GM12872 (cell line): ENCODE results near the gene KIAA0586.

Source experiments
- TF ChIP-seq, protein P1 (sequence below): IDR thresholded peaks from 3 replicates; pipeline ENCODE4 v1.5.1; 2011; ENCODE audit warnings: low read depth, mild to moderate bottlenecking, low read length, moderate library complexity; ENCODE audit not compliant: insufficient read depth

The KIAA0586 gene

DNA sequence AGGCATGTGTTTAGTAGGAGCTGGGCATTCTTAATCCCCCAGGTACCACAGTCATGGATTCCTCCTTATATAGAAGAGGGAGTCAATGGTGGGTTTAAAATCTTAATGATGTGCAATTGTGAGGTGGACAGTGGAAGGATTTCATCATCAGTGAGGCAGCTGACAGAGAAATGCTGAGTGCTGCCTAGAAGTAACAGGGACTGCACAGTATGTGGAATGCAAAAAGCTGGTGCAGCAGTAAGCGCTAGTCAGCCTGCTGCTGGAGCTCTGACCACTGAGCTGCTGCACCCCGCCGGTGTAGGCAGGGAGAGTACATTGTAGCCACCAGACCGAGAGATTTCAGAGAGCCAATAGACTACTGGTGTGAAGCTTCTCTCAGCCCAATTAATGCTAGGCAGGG, 129.7 kb downstream of the KIAA0586 start:
- TF ChIP-seq, protein P1, sequence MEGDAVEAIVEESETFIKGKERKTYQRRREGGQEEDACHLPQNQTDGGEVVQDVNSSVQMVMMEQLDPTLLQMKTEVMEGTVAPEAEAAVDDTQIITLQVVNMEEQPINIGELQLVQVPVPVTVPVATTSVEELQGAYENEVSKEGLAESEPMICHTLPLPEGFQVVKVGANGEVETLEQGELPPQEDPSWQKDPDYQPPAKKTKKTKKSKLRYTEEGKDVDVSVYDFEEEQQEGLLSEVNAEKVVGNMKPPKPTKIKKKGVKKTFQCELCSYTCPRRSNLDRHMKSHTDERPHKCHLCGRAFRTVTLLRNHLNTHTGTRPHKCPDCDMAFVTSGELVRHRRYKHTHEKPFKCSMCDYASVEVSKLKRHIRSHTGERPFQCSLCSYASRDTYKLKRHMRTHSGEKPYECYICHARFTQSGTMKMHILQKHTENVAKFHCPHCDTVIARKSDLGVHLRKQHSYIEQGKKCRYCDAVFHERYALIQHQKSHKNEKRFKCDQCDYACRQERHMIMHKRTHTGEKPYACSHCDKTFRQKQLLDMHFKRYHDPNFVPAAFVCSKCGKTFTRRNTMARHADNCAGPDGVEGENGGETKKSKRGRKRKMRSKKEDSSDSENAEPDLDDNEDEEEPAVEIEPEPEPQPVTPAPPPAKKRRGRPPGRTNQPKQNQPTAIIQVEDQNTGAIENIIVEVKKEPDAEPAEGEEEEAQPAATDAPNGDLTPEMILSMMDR, result no peak

- TF ChIP-seq, protein P1, result no peak
These were observed 132.7 kb downstream of the KIAA0586 start for GRCh38 chr14:58560208-58560607.

DNA sequence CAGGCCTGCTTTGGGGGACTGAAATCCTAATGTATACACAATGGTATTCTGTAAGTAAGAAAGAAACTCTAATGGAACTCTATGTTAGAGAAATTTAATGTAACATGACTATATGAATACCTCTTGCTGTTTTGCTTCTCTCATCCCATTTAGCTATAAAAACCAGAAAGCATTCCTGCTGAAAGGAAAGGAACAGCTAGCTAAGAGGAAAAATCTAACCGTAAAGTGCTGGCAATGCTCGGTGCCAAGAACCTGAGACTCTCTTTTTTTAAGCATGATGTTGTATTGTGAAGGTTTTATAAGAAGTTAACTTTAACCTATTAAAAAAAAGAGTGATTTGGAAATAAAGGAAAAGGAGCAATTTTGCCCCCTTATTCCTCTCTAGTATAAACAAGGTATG, 134.6 kb downstream of the KIAA0586 start:
- TF ChIP-seq, protein P1, result no peak

DNA sequence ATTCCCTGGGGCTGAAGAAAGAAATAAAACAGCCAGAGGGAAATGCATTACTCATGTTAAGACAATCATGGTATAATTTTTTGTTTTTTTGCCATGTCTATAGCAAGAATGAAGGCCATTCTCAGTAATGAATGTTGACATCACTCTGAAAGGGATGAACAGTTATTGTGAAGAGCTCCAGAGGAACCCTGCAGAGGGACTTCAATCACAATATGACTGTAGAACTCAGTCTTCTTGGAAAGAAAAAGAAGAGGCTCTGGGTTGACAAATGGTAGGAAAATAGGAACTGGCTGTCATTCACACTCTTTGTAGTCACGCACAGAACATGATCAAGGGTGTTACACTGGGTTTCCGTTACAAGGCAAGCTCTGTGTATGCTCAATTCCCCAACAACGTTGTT, 136.5 kb downstream of the KIAA0586 start:
- TF ChIP-seq, protein P1, result no peak

- TF ChIP-seq, protein P1, result no peak
These were observed 138.3 kb downstream of the KIAA0586 start for GRCh38 chr14:58565832-58566231.

GRCh38 chr14:58566979-58567378, 139.5 kb downstream of the KIAA0586 start:
- TF ChIP-seq, protein P1, result no peak

DNA sequence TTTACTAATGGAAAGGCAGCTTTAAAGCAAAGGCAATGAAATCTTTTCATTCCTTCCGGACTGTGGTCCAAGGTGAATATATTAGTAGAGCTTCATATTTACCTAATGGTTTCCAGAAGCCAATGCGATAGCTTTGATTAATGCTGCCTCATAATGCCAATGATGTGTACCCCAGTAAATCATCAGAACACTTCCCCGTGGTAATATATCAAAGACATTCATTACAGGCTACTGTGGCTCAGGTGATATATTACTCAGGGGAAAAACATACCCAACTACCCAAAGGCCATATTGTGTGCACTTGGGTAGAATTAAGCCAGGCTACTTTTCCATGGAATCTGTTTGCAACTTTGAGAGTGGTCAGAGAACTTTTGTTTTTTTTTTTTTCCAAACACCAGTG, 140.8 kb downstream of the KIAA0586 start:
- TF ChIP-seq, protein P1, result no peak

DNA sequence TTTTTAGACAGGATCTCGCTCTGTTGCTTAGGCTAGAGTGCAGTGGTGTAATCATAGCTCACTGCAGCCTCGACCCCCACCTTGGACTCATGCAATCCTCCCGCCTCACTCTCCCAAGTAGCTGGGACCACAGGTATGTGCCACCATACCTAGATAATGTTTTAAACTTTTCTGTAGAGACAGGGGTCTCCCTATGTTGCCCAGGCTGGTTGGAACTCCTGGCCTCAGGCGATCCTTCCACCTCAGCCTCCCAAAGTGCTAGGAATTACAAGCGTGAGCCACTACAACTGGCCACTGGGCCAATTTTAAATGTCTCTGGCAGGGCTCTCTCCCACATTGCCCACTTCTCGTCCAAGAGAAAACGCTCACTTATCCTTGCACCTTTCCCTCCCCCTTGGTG, 143.7 kb downstream of the KIAA0586 start:
- TF ChIP-seq, protein P1, result no peak
